KMS-11 (cell line): ENCODE measurements around the gene MAP1S.

ENCODE experiments used
- H2AFZ ChIP-seq: fragments of 200-600 bp; sonication (generic); 2 replicates; pipeline ENCODE4 v1.6.1; 2016; ENCODE audit warnings: antibody characterized with exemption, mixed run types, low read depth
- H3K27ac ChIP-seq: fragments of 200-600 bp; sonication (generic); 2 replicates; pipeline ENCODE4 v1.6.1; 2016; ENCODE audit warnings: mild to moderate bottlenecking, mixed run types
- H3K27me3 ChIP-seq: fragments of 200-600 bp; sonication (generic); 2 replicates; pipeline ENCODE4 v1.6.1; 2017; ENCODE audit warnings: mild to moderate bottlenecking, low read depth, mixed run types, moderate library complexity; ENCODE audit not compliant: insufficient read depth
- H3K36me3 ChIP-seq: fragments of 200-600 bp; sonication (generic); 2 replicates; pipeline ENCODE4 v1.6.1; 2017; ENCODE audit warnings: mild to moderate bottlenecking, mixed run types; ENCODE audit not compliant: insufficient read depth
- H3K4me1 ChIP-seq: fragments of 200-600 bp; sonication (generic); 2 replicates; pipeline ENCODE4 v1.6.1; 2016; ENCODE audit warnings: mild to moderate bottlenecking, low read depth, mixed run types; ENCODE audit not compliant: poor library complexity, severe bottlenecking
- H3K4me2 ChIP-seq: fragments of 200-600 bp; sonication (generic); 2 replicates; pipeline ENCODE4 v1.7.0; 2016; ENCODE audit warnings: mild to moderate bottlenecking, mixed run types
- H3K4me3 ChIP-seq: fragments of 200-600 bp; sonication (generic); IDR thresholded peaks from 2 replicates; pipeline ENCODE4 v1.6.1; 2017; ENCODE audit warnings: low read depth, low read length, mixed read lengths; ENCODE audit not compliant: insufficient read depth
- H3K79me2 ChIP-seq: fragments of 200-600 bp; sonication (generic); 2 replicates; pipeline ENCODE4 v1.6.1; 2016; ENCODE audit warnings: low read depth, mixed run types; ENCODE audit not compliant: insufficient read depth
- H3K9ac ChIP-seq: fragments of 200-600 bp; sonication (generic); 2 replicates; pipeline ENCODE4 v1.6.1; 2016; ENCODE audit warnings: mild to moderate bottlenecking, mixed run types
- H4K20me1 ChIP-seq: fragments of 200-600 bp; sonication (generic); 2 replicates; pipeline ENCODE4 v1.6.1; 2016; ENCODE audit warnings: mild to moderate bottlenecking, mixed run types; ENCODE audit not compliant: insufficient read depth
- TF ChIP-seq, protein P1 (sequence below): fragments of 200-600 bp; sonication (generic); conservative IDR thresholded peaks from 2 replicates; pipeline ENCODE4 v1.6.1; 2017; ENCODE audit warnings: low read depth, mild to moderate bottlenecking, antibody characterized with exemption, low read length, moderate library complexity, mixed read lengths

Gene MAP1S

DNA sequence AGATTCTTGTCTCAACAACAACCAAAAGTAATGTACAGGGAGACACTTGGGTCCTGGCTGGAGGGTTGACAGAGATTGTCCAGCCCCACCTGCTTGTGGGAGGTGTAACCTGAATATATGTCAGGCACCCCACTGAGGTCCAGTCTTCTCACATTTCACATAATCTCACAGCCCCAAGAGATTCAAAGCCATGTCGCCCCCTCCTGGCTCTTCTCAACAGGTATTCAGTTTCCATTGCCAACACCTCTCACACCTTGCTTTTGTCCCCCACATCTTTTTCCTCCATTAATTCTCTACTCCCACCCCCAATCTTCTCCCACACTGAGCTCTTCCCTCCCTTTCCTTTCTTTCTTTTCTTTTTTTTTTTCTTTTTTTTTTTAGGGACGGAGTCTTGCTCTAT lies 42.3 kb upstream of the MAP1S start:
- TF ChIP-seq, protein P1, sequence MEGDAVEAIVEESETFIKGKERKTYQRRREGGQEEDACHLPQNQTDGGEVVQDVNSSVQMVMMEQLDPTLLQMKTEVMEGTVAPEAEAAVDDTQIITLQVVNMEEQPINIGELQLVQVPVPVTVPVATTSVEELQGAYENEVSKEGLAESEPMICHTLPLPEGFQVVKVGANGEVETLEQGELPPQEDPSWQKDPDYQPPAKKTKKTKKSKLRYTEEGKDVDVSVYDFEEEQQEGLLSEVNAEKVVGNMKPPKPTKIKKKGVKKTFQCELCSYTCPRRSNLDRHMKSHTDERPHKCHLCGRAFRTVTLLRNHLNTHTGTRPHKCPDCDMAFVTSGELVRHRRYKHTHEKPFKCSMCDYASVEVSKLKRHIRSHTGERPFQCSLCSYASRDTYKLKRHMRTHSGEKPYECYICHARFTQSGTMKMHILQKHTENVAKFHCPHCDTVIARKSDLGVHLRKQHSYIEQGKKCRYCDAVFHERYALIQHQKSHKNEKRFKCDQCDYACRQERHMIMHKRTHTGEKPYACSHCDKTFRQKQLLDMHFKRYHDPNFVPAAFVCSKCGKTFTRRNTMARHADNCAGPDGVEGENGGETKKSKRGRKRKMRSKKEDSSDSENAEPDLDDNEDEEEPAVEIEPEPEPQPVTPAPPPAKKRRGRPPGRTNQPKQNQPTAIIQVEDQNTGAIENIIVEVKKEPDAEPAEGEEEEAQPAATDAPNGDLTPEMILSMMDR, result no peak; the same call in 1 of the 2 replicates
- Histone ChIP-seq H3K9ac (no peak overlapping the region), H3K36me3 (no peaks in the 10 kb centered on the region), H3K27me3 (peaks cover 79% of the 10 kb centered on the region), H3K4me3 (no peak overlapping the region), H2AFZ (no peak overlapping the region), H3K4me2 (no peak overlapping the region), H3K79me2 (no peaks in the 10 kb centered on the region), H3K27ac (no peak overlapping the region), H3K4me1 (no peaks in the 10 kb centered on the region), H4K20me1 (no peaks in the 10 kb centered on the region)

DNA sequence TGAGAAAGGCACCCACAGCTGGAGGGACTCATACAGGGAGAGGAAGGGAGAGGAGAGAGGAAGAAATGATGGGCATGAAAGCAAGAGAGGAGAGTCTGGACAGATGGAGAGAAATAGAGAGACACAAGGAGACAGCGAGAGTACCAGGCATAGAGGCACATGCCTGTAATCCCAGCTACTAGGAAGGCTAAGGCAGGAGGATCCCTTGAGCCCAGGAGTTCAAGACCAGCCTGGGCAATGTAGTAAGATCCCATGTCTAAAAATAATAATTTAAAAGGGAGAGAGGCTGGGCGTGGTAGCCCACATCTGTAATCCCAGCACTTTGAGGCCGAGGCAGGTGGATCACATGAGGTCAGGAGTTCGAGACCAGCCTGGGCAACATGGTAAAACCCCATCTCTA lies 40.4 kb upstream of the MAP1S start:
- no peaks in the 10 kb centered on the region for H3K4me1 ChIP-seq
- H4K20me1 ChIP-seq, result no peaks in the 10 kb centered on the region
- H3K36me3 ChIP-seq, result no peaks in the 10 kb centered on the region
- H3K4me3 ChIP-seq, result no peak overlapping the region
- H3K4me2 ChIP-seq, result no peak overlapping the region
- no peak overlapping the region for H3K9ac ChIP-seq
- H3K27ac ChIP-seq, result no peak overlapping the region
- TF ChIP-seq, protein P1, result no peak
- no peaks in the 10 kb centered on the region for H3K79me2 ChIP-seq
- H2AFZ ChIP-seq, result no peak overlapping the region
- peaks cover 86% of the 10 kb centered on the region for H3K27me3 ChIP-seq

DNA sequence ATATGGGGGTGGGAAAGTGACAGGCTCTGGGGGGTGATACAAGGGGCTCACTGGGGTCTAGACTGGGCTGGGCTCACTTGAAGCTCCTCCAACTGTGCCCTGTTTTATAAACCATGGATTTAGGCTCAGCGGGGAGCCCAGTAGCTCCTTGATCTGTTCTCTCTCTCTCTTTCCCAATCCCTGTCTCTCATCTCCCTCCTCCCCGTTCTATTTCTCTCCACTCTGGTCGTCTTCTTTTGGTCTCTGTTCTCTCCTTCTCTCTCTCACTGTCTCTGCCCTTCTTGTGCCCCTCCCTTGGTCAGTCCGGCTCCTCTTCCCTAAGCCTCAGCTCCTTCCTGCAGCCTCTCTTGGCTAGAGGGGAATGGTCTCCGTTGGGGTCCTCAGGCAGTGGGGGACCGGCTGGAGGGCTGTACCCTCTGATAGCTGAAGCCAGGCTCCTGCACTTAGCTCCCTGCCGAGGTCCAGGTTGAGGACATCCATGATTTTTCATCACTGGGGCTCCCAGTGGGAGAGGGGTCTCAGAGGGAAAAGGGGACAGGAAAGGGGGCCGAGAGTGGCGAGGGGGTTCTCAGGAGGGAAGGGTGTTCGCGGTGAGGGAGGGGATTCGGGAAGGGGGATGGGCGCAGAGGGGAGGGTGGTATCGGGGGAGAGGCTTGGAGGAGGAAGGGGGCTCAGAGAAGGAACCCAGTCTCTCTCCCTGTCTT lies 39.6 kb upstream of the MAP1S start:
- no peak overlapping the region for H3K4me2 ChIP-seq
- H3K27me3 ChIP-seq, result peaks cover 90% of the 10 kb centered on the region
- no peaks in the 10 kb centered on the region for H3K79me2 ChIP-seq
- H3K4me1 ChIP-seq, result no peaks in the 10 kb centered on the region
- TF ChIP-seq, protein P1, result no peak
- no peak overlapping the region for H3K27ac ChIP-seq
- no peak overlapping the region for H2AFZ ChIP-seq
- no peaks in the 10 kb centered on the region for H3K36me3 ChIP-seq
- no peak overlapping the region for H3K4me3 ChIP-seq
- H3K9ac ChIP-seq, result no peak overlapping the region
- H4K20me1 ChIP-seq, result no peaks in the 10 kb centered on the region

DNA sequence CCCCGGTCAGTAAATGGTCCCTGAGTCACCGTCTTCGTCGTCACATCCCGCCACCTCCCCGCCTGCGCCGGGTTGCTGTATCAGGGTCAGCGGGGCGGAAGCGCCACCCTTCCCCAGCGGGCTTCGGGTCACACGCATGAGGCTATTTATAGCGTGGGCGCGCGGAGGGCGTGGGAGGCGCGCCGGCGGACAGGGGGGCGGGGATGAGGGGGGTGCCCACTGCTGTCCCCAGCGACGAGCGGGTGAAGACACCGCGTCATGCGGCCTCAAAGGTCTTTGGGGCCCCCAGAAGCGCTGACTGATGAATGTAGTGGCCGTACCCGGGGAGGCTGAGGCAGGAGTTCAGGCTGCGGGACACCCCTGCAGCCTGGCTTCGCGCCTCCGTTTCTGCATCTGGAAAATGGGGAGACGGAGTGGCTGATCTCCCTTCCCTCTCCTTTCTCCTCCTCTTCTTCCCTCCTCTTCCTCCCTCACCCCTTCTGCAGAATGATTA lies 39.0 kb upstream of the MAP1S start:
- Histone ChIP-seq H3K27me3 (peaks cover 90% of the 10 kb centered on the region), H2AFZ (no peak overlapping the region), H4K20me1 (no peaks in the 10 kb centered on the region), H3K4me3 (no peak overlapping the region), H3K4me1 (no peaks in the 10 kb centered on the region), H3K9ac (no peak overlapping the region), H3K36me3 (no peaks in the 10 kb centered on the region), H3K27ac (no peak overlapping the region), H3K4me2 (no peak overlapping the region; the same call in 1 of the 2 replicates), H3K79me2 (no peaks in the 10 kb centered on the region)
- TF ChIP-seq, protein P1, result no peak
